HEK293 (cell line): ENCODE data around the gene C20orf204.

ENCODE experiments used
- CTCF ChIP-seq: fragments of 450-650 bp; formaldehyde crosslinking; IDR thresholded peaks from 2 replicates; pipeline ENCODE4 v1.5.1; 2016; ENCODE audit warnings: missing biosample characterization, missing genetic modification characterization
- PRDM10 ChIP-seq: fragments of 450-650 bp; formaldehyde crosslinking; IDR thresholded peaks from 2 replicates; pipeline ENCODE4 v1.5.1; 2016; ENCODE audit warnings: missing biosample characterization, missing genetic modification characterization
- REST ChIP-seq: fragments of 450-650 bp; formaldehyde crosslinking; IDR thresholded peaks from 2 replicates; pipeline ENCODE4 v1.5.1; 2016; ENCODE audit warnings: missing biosample characterization, missing genetic modification characterization
- ZNF175 ChIP-seq: fragments of 450-650 bp; formaldehyde crosslinking; IDR thresholded peaks from 2 replicates; pipeline ENCODE4 v1.5.1; 2016; ENCODE audit warnings: missing biosample characterization, missing genetic modification characterization
- ZNF211 ChIP-seq: fragments of 450-650 bp; formaldehyde crosslinking; IDR thresholded peaks from 2 replicates; pipeline ENCODE4 v1.5.1; 2016; ENCODE audit warnings: low read depth, missing biosample characterization, missing genetic modification characterization
- ZNF248 ChIP-seq: fragments of 450-650 bp; formaldehyde crosslinking; IDR thresholded peaks from 2 replicates; pipeline ENCODE4 v1.5.1; 2017; ENCODE audit warnings: missing biosample characterization, missing genetic modification characterization
- ZNF311 ChIP-seq: fragments of 450-650 bp; formaldehyde crosslinking; IDR thresholded peaks from 2 replicates; pipeline ENCODE4 v1.5.1; 2017; ENCODE audit warnings: missing biosample characterization, missing genetic modification characterization, borderline replicate concordance
- ZNF830 ChIP-seq: fragments of 450-650 bp; IDR thresholded peaks from 2 replicates; pipeline ENCODE4 v1.5.0; 2018; ENCODE audit warnings: missing biosample characterization, missing genetic modification characterization, low read depth, mild to moderate bottlenecking, moderate library complexity
- TF ChIP-seq, protein P1 (sequence below): fragments of 450-650 bp; formaldehyde crosslinking; IDR thresholded peaks from 2 replicates; pipeline ENCODE4 v1.5.1; 2017; ENCODE audit warnings: missing biosample characterization, missing genetic modification characterization
- TF ChIP-seq, protein P2 (sequence below): fragments of 450-650 bp; formaldehyde crosslinking; IDR thresholded peaks from 2 replicates; pipeline ENCODE4 v1.5.1; 2016; ENCODE audit warnings: missing biosample characterization, missing genetic modification characterization

GRCh38 chr20:64069209-64069613, 33.2 kb downstream of the C20orf204 start:
- TF ChIP-seq PRDM10 (no peak), ZNF311 (tag by site-specific recombination) (no peak), CTCF (no peak), ZNF211 (tag by site-specific recombination) (no peak), ZNF830 (tag by site-specific recombination) (no peak), ZNF175 (tag by site-specific recombination) (no peak), REST (tag by site-specific recombination) (no peak), ZNF248 (tag by site-specific recombination) (no peak)
- TF ChIP-seq, protein P1, sequence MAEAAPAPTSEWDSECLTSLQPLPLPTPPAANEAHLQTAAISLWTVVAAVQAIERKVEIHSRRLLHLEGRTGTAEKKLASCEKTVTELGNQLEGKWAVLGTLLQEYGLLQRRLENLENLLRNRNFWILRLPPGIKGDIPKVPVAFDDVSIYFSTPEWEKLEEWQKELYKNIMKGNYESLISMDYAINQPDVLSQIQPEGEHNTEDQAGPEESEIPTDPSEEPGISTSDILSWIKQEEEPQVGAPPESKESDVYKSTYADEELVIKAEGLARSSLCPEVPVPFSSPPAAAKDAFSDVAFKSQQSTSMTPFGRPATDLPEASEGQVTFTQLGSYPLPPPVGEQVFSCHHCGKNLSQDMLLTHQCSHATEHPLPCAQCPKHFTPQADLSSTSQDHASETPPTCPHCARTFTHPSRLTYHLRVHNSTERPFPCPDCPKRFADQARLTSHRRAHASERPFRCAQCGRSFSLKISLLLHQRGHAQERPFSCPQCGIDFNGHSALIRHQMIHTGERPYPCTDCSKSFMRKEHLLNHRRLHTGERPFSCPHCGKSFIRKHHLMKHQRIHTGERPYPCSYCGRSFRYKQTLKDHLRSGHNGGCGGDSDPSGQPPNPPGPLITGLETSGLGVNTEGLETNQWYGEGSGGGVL (tag by site-specific recombination), result no peak
- TF ChIP-seq, protein P2, sequence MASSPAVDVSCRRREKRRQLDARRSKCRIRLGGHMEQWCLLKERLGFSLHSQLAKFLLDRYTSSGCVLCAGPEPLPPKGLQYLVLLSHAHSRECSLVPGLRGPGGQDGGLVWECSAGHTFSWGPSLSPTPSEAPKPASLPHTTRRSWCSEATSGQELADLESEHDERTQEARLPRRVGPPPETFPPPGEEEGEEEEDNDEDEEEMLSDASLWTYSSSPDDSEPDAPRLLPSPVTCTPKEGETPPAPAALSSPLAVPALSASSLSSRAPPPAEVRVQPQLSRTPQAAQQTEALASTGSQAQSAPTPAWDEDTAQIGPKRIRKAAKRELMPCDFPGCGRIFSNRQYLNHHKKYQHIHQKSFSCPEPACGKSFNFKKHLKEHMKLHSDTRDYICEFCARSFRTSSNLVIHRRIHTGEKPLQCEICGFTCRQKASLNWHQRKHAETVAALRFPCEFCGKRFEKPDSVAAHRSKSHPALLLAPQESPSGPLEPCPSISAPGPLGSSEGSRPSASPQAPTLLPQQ (tag by site-specific recombination), result no peak
